ENCODE data around the gene WNK2. TPM values are rescaled to one million over a fixed set of nuclear protein-coding genes. Genes with fewer than 3 reads are reported as not detected.

Gene WNK2
- total RNA-seq, 1 donor from 2014 or later, result 123 TPM

- intact Hi-C loops (cut with DNase I), result no loop called here
- no peak for DNase-seq (ENCODE audit: low spot score)
Measured at GRCh38 chr9:93229636-93230035, 45.7 kb downstream of the WNK2 start.

- DNase-seq (ENCODE audit: low spot score), result no peak
- intact Hi-C loops (cut with DNase I), result no loop called here
Measured at GRCh38 chr9:93230185-93230584, 46.2 kb downstream of the WNK2 start.

- DNase-seq (ENCODE audit: low spot score), result no peak
Measured at GRCh38 chr9:93230601-93231000, 46.7 kb downstream of the WNK2 start.

GRCh38 chr9:93231121-93231694 lies 47.3 kb downstream of the WNK2 start:
- DNase-seq (ENCODE audit: low spot score), result no peak
- intact Hi-C loops (cut with DNase I), result no loop called here

More at GRCh38 chr9:93230601-93231000, 46.7 kb downstream of the WNK2 start:
- intact Hi-C loops (cut with DNase I), result no loop called here

- DNase-seq (ENCODE audit: low spot score), result no peak
- intact Hi-C loops (cut with DNase I), result no loop called here
Measured at GRCh38 chr9:93231716-93232115, 47.8 kb downstream of the WNK2 start.

- intact Hi-C loops (cut with DNase I), result no loop called here
- DNase-seq (ENCODE audit: low spot score), result no peak
Measured at GRCh38 chr9:93232388-93232960, 48.5 kb downstream of the WNK2 start.

- intact Hi-C loops (cut with DNase I), result no loop called here
Measured at GRCh38 chr9:93233033-93233432, 49.1 kb downstream of the WNK2 start.

GRCh38 chr9:93234600-93234999 lies 50.7 kb downstream of the WNK2 start:
- intact Hi-C loops (cut with DNase I), result no loop called here
- no peak for DNase-seq (ENCODE audit: low spot score)

More at GRCh38 chr9:93233033-93233432, 49.1 kb downstream of the WNK2 start:
- DNase-seq (ENCODE audit: low spot score), result no peak

- intact Hi-C loops (cut with DNase I), result no loop called here
- DNase-seq (ENCODE audit: low spot score), result no peak
Measured at GRCh38 chr9:93235300-93235960, 51.5 kb downstream of the WNK2 start.

- intact Hi-C loops (cut with DNase I), result no loop called here
- no peak for DNase-seq (ENCODE audit: low spot score)
Measured at GRCh38 chr9:93236541-93237206, 52.7 kb downstream of the WNK2 start.

- intact Hi-C loops (cut with DNase I), result no loop called here
- DNase-seq (ENCODE audit: low spot score), result no peak
Measured at GRCh38 chr9:93237540-93237939, 53.6 kb downstream of the WNK2 start.

- no peak for DNase-seq (ENCODE audit: low spot score)
- intact Hi-C loops (cut with DNase I), result no loop called here
Measured at GRCh38 chr9:93238953-93239925, 55.3 kb downstream of the WNK2 start.

- no peak for DNase-seq (ENCODE audit: low spot score)
Measured at GRCh38 chr9:93240891-93241334, 57.0 kb downstream of the WNK2 start.

GRCh38 chr9:93243112-93243511 lies 59.2 kb downstream of the WNK2 start:
- no peak for DNase-seq (ENCODE audit: low spot score)

More at GRCh38 chr9:93240891-93241334, 57.0 kb downstream of the WNK2 start:
- intact Hi-C loops (cut with DNase I), result no loop called here

GRCh38 chr9:93244101-93244500 lies 60.2 kb downstream of the WNK2 start:
- no peak for DNase-seq (ENCODE audit: low spot score)
- intact Hi-C loops (cut with DNase I), result no loop called here

More at GRCh38 chr9:93243112-93243511, 59.2 kb downstream of the WNK2 start:
- intact Hi-C loops (cut with DNase I), result no loop called here

GRCh38 chr9:93244510-93245436 lies 60.8 kb downstream of the WNK2 start:
- intact Hi-C loops (cut with DNase I), result no loop called here
- DNase-seq (ENCODE audit: low spot score), result no peak

- DNase-seq (ENCODE audit: low spot score), result no peak
- intact Hi-C loops (cut with DNase I), result no loop called here
Measured at GRCh38 chr9:93245437-93245970, 61.6 kb downstream of the WNK2 start.

- DNase-seq (ENCODE audit: low spot score), result no peak
- intact Hi-C loops (cut with DNase I), result no loop called here
Measured at GRCh38 chr9:93246111-93246510, 62.2 kb downstream of the WNK2 start.

All from cardiac septum (tissue), 1 donor.